Suppressor macrophage treated with lipopolysaccharide for 1 hour (primary cell): ENCODE data around the gene MEIS2.

ENCODE experiments used
- DNase-seq, 3 donors: peaks; one replicate each; pipeline ENCODE4 v3.0.0-alpha.2; 2020 to 2022

MEIS2 gene

DNA sequence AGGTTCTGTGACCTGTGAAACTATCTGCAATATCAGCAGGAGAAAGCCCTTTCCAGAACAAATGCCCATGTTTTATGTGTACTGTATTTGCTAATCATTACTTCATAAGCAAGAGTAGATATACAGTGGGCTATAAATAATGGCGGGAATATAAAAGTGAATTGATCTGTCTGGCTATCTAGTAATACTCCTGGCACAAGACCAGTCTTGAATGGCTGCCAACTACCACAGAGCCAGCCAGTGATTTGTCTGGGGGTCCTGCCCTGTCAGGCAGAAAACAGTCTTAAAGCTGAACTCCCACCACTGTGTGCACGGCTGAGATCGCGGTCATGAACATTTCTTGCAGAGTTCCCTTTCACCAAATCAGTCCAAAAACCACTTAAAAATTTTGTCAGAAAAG is 176.3 kb downstream of the MEIS2 start:
- no peak for DNase-seq

DNA sequence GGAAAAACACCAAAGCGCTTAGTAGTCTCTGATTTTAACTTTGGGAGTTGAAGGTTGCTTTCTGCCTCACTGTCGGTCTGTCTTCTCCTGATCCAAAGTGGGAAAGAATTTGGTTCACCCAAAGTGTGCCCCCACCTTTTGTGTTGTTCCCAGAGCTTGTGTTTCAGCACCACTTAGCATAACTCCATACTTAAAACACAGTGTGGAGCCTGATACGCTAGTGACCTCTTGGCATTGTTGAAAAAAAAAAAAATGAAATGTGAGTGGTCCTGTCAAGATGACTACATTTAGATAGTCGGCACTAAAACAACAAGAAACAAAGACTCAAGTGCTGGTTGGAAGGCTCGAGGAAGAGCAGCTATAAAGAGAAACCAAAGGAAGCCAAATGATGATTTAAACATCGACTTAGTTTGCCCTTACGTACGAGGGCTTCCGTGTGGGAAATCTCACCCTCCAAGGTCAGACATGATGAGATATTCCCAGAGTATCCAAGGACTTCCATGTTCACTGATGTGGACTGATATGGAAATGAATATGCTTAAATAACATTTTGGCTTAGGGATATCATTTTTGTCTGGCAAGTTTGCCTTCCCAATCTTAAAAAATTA is 178.8 kb downstream of the MEIS2 start:
- no peak for DNase-seq

DNA sequence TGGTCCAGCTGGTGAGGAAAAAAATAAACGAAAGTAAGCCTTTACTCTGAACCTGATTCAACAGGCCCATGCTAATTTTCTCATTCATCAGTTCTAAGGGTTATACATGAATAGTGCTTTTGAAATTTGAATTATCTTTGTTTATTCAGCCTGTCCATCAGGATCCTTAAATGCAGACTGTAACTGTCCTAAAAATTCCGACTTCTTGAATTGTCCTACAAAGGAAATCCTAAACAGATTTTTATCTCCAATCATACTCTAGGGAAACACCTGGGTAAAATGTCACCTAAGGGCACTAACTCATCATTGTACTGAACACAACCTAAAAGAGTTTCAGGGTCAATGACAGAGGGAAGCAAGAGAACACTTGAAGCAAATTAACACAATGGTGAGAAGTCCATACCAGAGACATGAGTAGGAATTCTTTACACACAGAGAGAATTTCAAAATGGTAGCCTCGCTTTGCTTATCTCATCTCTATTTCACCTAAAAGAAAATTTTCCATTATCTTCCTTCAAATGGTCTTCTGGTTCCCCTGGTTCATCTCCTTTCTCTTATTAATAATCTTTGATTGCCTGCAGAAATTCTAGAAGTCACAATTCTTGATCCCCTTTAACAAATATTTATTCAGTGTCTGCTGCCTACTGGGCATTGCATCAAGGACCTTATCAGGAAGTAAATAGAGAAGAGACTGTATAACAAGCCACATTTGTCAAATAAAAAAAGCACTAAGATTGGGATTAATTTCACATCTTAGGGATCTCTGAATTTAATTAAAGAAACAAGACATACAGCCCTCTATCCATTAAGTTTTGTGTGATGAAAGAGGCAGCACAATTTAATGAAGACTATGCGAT is 182.7 kb downstream of the MEIS2 start:
- DNase-seq: no peak

DNA sequence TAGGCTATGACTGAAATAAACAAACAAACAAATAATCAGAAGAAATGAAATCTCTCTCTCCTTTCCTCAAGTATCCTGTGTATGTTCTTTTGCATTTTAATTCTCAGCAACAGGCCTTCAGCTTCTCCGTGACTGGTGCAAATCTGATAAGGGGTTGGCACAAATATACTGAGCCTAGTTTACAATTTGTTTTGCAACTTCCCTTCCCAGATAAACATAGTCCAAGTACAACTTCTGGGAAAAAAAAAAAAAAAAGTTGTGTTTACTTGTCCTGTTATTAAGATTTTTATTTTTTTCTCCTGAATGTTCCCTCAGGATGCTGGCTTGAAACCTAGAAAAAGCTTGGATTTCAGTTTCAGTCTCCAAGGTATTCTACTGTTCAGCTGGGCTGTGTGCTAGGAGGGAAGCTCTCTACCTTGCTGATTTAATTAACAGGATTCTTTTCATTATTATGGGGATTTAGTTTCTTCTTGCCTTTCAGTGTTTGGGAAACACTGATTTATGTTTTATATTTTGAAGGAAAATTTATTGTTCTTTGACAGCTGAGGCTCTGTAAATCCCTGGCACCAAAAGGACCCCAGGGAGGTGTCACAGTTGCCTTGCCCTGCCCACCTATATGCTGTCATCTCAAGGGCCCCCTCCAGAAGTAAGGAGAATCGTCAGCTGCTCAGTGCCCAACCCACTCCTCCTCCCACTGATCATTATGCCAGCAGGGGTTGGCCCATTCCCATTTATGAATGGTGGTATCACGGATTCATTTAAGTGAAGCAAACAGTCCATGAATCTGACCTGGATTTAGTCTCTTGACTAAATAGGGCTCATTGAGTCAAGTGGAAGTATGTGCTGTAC is 185.2 kb downstream of the MEIS2 start:
- DNase-seq: no peak

DNA sequence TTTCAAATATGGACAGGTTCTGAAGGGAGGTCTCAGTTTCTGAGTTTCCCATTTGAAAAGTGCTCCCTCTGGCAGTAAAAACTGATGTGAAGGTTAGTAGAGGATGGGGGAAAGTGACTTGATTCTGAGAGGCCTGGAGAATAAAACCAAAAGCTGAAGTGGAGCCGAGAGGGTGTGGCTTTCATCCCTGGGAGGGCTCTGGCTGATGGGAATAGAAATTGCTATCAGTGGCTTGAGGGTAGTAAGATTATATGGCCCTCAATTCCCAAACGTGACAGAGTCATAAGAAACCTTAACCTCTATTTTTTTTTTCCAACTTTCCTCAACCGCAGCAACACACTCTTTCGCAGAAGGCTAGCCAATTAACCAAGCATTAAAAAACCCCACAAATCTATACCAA is 185.9 kb downstream of the MEIS2 start:
- no peak for DNase-seq

DNA sequence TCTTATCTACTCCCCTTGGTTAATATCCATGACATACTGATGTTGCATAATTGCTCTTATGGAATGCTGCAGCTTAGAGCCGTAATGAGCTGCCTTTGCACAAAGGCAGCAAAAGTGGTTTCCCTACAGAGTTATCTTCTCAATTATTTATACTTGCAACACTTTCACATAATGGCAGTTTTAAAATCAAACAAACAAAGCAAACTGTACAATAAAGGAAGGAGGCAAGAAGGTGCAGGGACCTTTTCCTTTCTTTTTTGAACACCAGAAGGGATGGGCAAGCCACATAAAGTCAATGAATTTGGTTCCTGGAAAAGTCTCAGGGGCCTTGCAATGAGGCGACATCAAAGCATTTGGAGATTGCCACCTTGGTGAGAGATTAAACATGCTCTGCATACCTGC is 188.0 kb downstream of the MEIS2 start:
- no peak for DNase-seq

DNA sequence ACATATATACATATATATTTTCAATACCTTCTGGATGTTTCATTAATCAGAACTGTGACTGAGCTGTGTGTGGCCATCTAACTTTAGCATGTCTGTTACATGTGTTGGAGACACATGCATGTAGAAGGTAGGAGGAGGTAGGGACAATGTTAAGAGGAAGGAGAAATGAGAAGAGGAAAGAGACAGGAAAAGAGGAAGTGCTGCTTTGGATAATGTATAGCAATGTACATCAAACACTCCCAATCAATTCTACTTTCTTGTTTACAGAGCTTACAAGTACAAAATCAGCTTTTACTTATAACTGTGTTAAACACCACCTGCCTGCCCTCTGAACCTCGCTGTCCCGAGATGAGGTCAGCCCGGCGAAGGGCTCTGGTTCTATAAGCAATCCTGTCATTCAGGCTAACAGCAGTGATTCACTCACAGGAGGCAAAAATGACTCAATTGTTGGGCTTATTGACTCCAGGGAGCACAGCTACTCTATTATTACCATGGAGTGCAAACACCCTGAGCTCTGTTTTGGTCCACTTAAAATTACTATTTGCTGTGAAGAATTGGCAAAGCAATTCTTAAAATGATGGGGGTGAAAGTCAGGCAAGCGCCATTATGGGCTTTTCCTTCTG is 188.9 kb downstream of the MEIS2 start:
- no peak for DNase-seq

DNA sequence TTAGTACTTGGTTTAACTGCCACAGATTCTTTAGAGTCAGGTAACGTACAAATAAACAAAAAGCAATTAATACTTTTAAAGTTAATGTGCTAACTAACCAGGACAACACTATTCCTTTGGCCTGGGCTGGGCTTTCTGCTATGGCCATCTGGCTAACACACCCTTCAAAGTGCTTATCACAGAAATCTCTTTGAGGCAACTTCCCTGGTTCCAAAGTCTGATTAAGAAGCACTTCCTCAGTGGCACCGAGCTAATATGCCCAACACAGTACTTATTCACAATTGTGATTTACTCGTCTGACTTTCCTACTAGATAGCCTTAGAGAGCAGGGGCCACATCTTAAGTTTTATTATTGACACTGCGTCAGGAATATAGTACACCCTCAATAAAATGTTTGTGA is 191.4 kb downstream of the MEIS2 start:
- no peak for DNase-seq

DNA sequence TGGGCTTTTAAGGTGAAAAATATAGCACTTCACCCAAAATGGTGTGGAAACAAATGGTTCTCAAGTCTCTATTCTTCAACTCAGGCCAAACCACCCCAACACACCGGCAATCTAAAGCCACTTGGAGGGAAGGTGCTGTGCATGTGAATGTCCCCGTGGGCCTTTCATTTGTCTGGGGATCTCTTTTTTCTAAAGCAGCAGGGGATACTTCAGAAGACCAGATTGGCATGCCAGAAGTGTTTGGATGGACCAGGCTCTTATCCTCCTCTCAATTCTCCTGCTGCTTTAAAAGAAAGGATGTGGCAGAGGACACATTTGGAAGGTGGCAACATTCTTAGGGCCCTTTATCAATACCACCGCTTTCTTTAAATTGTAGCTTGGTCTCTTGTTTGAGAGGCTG is 193.1 kb downstream of the MEIS2 start:
- no peak for DNase-seq

DNA sequence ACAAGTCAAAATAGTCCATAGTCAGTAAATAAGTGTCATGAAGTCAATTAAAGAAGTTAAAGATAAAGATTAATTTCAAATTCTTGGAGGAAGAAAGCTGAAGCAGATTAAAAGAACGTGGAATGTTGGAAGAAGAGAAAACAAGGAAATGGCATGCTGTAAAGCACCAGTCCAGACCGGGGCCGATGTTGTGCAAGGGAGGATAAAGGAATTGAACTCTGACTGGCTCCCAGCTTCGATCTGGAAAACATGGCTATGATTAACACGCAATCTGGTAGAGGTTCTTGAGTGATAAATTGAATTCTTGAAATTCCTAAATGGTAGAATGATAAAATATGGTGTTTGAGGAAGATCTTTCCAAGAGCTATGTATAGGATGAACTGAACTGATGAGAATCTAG is 194.4 kb downstream of the MEIS2 start:
- no peak for DNase-seq

DNA sequence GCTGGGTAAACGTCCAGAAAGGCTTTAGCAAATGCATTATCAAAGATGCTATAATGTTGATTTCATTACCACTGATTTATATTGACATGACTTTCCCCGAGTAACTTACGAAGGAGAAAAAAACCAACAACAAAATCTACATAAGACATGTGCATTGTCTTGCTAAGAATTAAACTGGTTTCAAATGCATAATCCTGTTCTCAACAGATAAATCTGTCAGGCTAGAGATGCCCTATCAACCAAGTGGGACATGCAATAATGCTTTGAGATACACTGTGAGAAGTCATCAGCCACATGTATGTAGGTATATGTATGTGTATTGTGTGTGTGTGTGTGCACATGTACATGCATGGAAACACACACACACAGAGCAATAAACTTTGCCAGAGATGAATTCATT is 195.6 kb downstream of the MEIS2 start:
- DNase-seq: no peak

DNA sequence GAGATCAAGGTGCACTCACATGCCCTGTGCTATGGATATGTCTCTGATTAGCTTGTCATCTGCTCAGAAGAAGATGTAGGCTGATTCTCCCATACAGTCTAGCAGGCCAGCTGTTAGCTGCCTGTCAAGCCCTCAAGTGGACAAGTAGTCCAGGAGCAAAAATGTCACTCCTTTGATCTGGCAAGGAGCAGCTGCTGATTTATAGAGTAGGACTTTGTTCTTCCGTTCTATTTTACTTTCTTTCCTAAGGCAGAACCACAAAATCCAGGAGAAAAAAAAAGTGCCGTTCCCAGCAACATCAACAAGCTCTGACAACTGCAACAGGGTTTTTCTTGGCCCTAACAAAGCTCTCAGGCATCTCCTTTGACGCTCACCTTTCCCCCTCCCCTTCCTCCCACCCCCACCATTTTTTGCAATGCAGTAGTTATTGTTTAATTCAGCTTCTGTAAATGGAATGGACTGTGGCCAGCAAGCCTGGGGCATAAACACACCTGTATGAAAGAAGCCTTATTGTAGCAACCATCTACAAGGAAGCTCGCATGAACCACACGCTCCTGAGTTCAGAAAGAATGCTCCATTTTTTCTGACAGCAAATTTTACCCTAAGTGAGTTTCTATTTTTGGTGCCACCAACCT is 196.3 kb downstream of the MEIS2 start:
- DNase-seq: no peak

DNA sequence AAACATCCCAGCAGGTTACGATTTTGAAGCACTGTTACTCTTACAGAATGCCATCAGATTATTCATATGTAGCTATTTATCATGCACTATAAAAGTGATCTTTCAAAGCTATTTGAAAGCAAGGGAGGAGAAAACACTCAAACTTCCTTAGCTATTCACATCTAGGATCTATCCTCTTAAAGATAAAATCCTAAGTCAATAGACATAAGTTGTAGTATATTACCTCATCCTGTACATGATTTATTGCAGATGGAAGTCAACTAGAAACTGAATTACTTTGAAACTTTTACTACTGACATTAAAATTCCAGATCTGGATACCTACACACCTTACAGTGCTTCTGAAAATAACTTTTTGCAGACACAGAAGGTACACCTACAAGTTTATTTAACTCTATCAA is 197.2 kb downstream of the MEIS2 start:
- no peak for DNase-seq

DNA sequence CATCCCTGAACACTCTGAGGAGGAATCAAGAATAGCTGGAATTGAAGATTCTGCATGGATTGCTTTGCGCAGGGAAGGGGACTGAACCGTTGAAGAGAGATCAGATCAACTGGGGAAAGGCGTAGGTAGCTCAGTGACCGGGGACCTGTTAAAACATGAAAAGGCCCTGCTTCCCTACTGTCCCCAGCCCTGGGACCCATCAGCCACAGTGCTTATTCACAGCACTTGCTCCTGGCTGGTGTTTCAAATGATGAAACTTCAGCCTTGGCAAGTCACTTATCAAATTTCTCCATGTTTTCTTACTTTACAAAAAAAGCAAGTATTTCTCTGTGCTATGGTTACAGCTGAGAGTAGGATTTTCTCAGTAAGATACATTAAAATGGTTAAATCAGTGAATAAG is 199.3 kb downstream of the MEIS2 start:
- DNase-seq: no peak

DNA sequence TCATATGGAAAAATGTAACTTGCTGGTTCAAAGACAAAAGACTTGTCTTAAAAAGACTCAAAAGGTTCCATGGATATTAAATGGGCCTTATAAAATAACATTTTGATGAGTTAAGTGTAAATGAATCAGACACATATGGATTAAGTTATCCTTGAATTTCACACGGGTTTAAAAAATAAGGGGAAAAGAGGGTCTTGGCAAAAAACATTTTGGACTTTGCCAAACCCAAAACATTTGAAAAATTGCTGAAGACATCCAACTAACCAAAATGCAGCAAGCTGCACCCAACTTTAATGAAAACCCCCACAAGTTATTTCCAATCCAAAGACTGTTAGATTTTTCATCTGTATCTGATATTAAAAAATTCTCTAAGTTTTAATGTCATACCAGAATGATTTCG is 200.7 kb downstream of the MEIS2 start:
- no peak for DNase-seq

DNA sequence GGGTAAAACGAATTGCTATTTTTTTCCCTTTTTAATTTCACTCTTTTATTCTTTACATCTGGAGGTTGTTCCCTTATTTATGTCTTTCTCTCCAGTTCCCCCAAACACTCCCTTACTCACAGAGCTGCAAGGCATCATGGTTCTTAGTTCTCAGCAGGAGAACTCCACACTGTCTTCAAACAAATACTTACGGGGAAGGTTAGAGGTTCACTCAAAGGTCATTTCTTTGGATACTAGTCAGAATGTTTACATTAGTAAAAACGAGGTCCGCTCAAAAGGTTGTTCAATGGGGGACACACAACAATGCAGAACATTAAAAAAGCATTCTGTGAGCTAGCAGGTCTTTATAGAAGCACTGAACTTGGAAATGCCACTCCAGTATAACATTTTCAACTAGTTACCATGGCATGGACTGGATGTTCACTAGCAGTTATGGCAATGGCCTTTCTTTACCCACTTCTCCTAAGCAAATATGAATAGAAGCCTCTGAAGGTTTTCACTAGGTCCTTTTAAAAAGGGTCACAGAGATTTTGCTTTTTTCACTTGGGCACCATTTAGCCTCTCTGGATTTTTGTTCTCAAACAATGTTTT is 201.7 kb downstream of the MEIS2 start:
- no peak for DNase-seq

DNA sequence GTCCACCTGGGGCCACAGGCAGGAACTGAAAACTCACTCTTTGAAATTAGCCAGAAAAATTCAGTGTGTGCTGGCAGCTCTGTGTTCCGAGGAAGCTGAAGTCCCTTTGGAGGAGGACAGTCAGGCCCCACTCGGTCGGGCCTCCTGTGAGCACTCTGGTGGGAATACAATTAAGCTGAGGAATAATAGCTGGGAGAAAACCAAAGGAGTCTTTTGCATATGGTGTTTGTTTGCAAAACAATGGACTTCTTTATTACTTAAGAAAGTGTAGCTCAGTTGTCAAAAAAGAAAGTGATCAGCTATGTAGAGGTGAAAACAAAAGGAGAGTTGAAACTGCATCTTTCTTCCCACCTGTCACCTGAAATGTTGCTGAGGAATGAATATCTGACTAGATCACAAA is 202.5 kb downstream of the MEIS2 start:
- DNase-seq: no peak

DNA sequence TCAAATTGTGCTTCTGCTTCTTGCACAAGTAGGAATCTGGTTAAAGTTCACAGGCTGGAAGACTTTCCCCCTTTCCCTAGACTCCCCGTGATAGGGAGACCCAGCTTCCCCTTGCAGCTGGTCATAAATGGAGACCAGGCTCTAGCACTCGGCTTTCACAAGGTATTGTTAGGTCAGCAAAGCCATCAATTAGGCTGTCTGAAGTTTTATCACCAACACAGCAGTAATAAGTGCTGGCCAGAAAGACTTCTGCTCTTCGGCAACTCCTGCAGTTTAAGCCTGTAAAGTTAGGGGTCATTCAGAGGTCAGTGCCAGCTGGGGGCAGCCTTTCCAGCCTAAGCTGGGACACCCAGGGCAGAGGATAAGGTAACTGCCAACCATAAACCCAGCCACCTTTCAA is 203.4 kb downstream of the MEIS2 start:
- DNase-seq: no peak

DNA sequence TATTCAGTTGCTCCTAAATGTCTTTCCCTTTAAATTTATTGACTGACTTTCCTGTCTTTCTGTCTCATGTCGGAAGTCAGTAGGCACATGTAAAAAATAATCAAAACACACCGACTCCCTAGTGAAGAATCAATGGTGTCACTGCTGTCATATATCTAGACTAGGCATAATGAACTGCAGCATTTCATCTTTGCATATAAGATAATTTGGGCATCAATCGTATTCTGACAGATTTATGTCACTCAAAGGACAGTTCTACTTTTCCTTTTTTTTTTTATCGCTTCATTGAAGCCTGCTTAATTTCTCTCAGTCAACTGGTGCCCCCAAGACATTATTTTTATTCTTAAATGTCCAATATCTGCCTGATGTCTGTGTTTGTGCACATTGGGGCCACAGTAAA is 206.3 kb downstream of the MEIS2 start:
- no peak for DNase-seq

DNA sequence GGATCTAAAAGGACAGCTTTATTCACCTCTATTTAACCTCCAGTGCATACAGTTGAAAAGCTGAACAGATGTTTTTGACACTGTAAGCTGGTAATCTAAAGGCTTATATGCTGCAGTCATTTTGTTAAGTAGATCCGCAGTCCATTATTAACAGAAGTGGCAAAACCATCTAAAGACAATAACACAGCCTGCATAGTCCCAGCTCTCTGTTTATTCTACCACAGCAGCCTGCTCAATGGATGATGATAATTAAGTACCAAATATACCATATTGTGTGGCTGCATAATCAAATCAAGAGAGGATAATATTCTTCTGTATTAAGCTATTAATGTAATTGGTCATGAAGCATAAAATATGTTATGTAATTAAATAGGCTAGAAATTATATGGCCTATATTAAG is 207.1 kb downstream of the MEIS2 start:
- DNase-seq: no peak

DNA sequence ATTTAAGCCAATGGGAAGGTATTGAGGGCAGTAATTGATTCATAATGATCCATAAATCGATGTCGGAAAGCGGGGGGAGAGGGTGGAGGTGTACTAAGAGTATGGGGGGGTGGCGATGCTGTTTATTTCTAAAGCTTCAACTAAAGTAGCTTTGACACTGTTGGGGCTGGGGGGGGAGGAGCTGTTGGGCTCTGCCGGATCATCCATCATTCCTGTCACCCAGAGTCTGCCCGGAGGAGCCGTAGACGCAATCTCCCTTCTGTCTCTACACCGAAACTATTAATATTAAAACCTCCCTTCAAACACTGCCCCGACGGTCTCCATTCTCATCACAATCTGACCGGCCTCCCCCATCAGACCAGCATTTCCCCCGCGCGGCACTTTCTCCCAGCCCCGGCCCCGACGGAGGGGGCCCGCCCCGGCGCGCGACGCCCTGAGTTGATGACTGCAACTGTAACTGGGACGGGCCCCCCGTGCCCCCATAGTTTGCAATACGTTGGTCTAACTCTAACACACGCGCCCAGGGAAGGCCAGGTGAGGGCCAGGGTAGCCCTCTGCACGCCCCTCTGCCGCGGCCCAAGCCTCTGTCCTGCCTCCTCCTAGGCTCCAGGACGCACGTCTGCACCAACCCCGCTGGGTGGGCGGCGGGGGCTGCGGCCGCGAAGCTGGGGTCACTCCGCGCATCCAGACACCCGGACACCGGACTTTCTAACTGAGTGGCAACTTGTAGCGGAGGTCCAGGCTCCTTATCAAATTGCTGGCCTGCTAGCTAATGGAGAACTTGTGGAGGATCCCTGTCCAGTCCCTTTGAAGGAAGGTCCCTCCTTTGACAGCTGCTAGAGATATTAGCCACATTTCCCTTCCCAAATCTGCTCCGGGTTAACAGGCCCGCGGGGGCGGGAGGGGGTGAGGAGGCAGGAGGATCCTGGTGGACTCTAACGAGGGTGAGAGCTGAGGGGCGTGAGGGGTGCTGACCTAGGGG is 212.0 kb downstream of the MEIS2 start:
- no peak for DNase-seq
